Activated T-helper 1 cell treated with anti-CD3 and anti-CD28 coated beads, Interleukin-2, amount 50 U/mL, for 16 hours (primary cell): ENCODE data around the gene ZNF800.

ENCODE experiments used
- DNase-seq, 2 donors: peaks; one replicate each; pipeline ENCODE4 v3.0.0-alpha.2; 2020; ENCODE audit warnings: low read depth in 1 of 2, low spot score in 1 of 2

The ZNF800 gene

GRCh38 chr7:127349881-127350280 lies 42.6 kb downstream of the ZNF800 start:
- no peak for DNase-seq

- no peak for DNase-seq
Observed at GRCh38 chr7:127348247-127348631, 44.3 kb downstream of the ZNF800 start.

- DNase-seq = peak; percentile 43 to 52
Observed at GRCh38 chr7:127347567-127348246, 44.8 kb downstream of the ZNF800 start.

GRCh38 chr7:127346575-127347256 lies 45.8 kb downstream of the ZNF800 start:
- DNase-seq = no peak

- DNase-seq = no peak
Observed at GRCh38 chr7:127342596-127342995, 49.9 kb downstream of the ZNF800 start.

GRCh38 chr7:127338122-127338521 lies 54.4 kb downstream of the ZNF800 start:
- DNase-seq = no peak

GRCh38 chr7:127337581-127337980 lies 54.9 kb downstream of the ZNF800 start:
- no peak for DNase-seq

GRCh38 chr7:127336458-127336857 lies 56.0 kb downstream of the ZNF800 start:
- DNase-seq = no peak

- no peak for DNase-seq
Observed at GRCh38 chr7:127332880-127333279, 59.6 kb downstream of the ZNF800 start.

GRCh38 chr7:127330070-127330469 lies 62.4 kb downstream of the ZNF800 start:
- DNase-seq = no peak

- no peak for DNase-seq
Observed at GRCh38 chr7:127322832-127323493, 69.5 kb downstream of the ZNF800 start.

GRCh38 chr7:127322351-127322750 lies 70.2 kb downstream of the ZNF800 start:
- no peak for DNase-seq

GRCh38 chr7:127320974-127321373 lies 71.5 kb downstream of the ZNF800 start:
- DNase-seq = no peak
